ENCODE measurements around the gene CKAP4. TPM values are rescaled to one million over a fixed set of nuclear protein-coding genes. Genes with fewer than 3 reads are reported as not detected.

Gene CKAP4
- total RNA-seq, 1 experiment from 2014 or later = 108 TPM

DNA sequence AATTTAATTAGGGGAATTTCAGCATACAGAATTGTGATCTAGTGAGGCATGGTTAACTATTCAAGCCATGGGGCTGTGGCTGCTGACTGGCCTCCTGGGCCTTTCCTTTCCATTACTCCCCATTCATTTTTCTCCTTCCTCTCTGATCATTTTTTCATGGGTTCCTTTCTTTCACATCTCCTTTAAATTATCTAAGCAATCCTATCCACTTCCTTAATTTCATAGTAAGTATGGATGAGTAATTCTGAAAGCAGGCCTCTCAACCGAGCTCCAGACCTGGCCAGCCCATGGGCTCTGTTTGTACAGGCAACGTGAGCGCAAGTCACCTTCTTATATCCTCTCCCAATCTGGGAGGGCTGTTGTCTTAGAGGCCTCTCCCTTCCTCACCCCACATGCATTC lies 13.4 kb downstream of the CKAP4 start:
- no peaks in the 10 kb centered on the region for H3K27me3 Mint-ChIP-seq (ENCODE audit: unreplicated experiment)
- peak overlapping the region; percentile 46 for H3K27ac Mint-ChIP-seq (ENCODE audit: unreplicated experiment)
- no peaks in the 10 kb centered on the region for H3K9me3 Mint-ChIP-seq (ENCODE audit: low read depth, unreplicated experiment)
- TF ChIP-seq, protein P1, sequence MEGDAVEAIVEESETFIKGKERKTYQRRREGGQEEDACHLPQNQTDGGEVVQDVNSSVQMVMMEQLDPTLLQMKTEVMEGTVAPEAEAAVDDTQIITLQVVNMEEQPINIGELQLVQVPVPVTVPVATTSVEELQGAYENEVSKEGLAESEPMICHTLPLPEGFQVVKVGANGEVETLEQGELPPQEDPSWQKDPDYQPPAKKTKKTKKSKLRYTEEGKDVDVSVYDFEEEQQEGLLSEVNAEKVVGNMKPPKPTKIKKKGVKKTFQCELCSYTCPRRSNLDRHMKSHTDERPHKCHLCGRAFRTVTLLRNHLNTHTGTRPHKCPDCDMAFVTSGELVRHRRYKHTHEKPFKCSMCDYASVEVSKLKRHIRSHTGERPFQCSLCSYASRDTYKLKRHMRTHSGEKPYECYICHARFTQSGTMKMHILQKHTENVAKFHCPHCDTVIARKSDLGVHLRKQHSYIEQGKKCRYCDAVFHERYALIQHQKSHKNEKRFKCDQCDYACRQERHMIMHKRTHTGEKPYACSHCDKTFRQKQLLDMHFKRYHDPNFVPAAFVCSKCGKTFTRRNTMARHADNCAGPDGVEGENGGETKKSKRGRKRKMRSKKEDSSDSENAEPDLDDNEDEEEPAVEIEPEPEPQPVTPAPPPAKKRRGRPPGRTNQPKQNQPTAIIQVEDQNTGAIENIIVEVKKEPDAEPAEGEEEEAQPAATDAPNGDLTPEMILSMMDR (IDR thresholded peaks at IDR 0.05; ENCODE audit: unreplicated experiment) = no peak
- DNase-seq = no peak
- peaks cover 24% of the 10 kb centered on the region for H3K36me3 Mint-ChIP-seq (ENCODE audit: insufficient read depth, unreplicated experiment)
- H3K4me3 Mint-ChIP-seq (ENCODE audit: low read depth, unreplicated experiment) = no peak overlapping the region
- H3K4me1 Mint-ChIP-seq (ENCODE audit: low read depth, unreplicated experiment) = no peaks in the 10 kb centered on the region
- BruUV-seq (replicated peaks) = no TSS peak
- CTCF ChIA-PET = no interaction called here
- intact Hi-C loops (cut with micrococcal nuclease; ENCODE audit: unreplicated experiment) = no loop called here

- H3K9me3 Mint-ChIP-seq (ENCODE audit: low read depth, unreplicated experiment) = no peaks in the 10 kb centered on the region
- H3K4me3 Mint-ChIP-seq (ENCODE audit: low read depth, unreplicated experiment) = no peak overlapping the region
- intact Hi-C loops (cut with micrococcal nuclease; ENCODE audit: unreplicated experiment) = no loop called here
- peaks cover 17% of the 10 kb centered on the region for H3K36me3 Mint-ChIP-seq (ENCODE audit: insufficient read depth, unreplicated experiment)
- H3K4me1 Mint-ChIP-seq (ENCODE audit: low read depth, unreplicated experiment) = peaks cover under 1% of the 10 kb centered on the region
- TF ChIP-seq, protein P1 (IDR thresholded peaks at IDR 0.05; ENCODE audit: unreplicated experiment) = no peak
- no peak for DNase-seq
- no peak overlapping the region for H3K27ac Mint-ChIP-seq (ENCODE audit: unreplicated experiment)
- CTCF ChIA-PET = interaction anchor here (0.6 kb wide), 1 partner anchor 18 kb away, joined by 13 read pairs; no protein-coding TSS in a partner anchor
- no TSS peak for BruUV-seq (replicated peaks)
- no peaks in the 10 kb centered on the region for H3K27me3 Mint-ChIP-seq (ENCODE audit: unreplicated experiment)
These were observed 14.8 kb downstream of the CKAP4 start for GRCh38 chr12:106233011-106233410.

DNA sequence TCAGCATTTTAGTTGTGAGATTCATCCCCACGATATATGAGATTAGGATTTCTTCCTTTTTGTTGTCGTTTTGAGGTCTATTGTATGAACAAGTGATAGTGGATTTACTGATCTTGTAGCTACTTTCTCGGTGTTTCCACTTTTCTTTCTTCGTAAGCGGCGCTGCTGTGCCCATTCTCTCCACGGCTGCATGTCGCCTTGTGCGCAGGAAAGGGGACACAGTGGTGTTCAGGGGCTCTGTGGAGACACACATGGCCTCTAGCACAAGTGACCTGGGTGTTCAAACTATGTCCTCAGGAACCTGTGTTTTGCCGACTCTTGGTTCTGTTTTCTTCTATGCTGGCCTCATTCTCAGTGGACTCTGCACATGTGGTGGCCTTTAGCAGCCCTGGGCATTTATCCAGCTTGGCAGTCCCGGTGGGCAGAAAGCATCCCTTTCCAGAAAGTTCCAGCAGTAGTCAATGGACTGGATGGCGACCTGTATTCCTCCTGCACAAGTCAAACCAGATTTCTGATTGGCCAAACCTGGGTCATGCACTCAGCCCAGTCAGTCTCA lies 18.7 kb downstream of the CKAP4 start:
- H3K36me3 Mint-ChIP-seq (ENCODE audit: insufficient read depth, unreplicated experiment) = no peaks in the 10 kb centered on the region
- intact Hi-C loops (cut with micrococcal nuclease; ENCODE audit: unreplicated experiment) = loop anchor here (5.0 to 10.0 kb wide), 2 partner anchors 73 to 636 kb away; partner anchors contain the start of gene TCP11L2
- CTCF ChIA-PET = no interaction called here
- no peak overlapping the region for H3K27ac Mint-ChIP-seq (ENCODE audit: unreplicated experiment)
- peaks cover 12% of the 10 kb centered on the region for H3K4me1 Mint-ChIP-seq (ENCODE audit: low read depth, unreplicated experiment)
- TF ChIP-seq, protein P1 (IDR thresholded peaks at IDR 0.05; ENCODE audit: unreplicated experiment) = no peak
- no peak for DNase-seq
- H3K27me3 Mint-ChIP-seq (ENCODE audit: unreplicated experiment) = no peaks in the 10 kb centered on the region
- no peak overlapping the region for H3K4me3 Mint-ChIP-seq (ENCODE audit: low read depth, unreplicated experiment)
- no TSS peak for BruUV-seq (replicated peaks)
- H3K9me3 Mint-ChIP-seq (ENCODE audit: low read depth, unreplicated experiment) = no peaks in the 10 kb centered on the region

GRCh38 chr12:106228320-106228710 lies 19.5 kb downstream of the CKAP4 start:
- H3K27ac Mint-ChIP-seq (ENCODE audit: unreplicated experiment) = no peak overlapping the region
- H3K36me3 Mint-ChIP-seq (ENCODE audit: insufficient read depth, unreplicated experiment) = no peaks in the 10 kb centered on the region
- no peak for DNase-seq
- peaks cover 12% of the 10 kb centered on the region for H3K4me1 Mint-ChIP-seq (ENCODE audit: low read depth, unreplicated experiment)
- H3K4me3 Mint-ChIP-seq (ENCODE audit: low read depth, unreplicated experiment) = no peak overlapping the region
- intact Hi-C loops (cut with micrococcal nuclease; ENCODE audit: unreplicated experiment) = loop anchor here (5.0 to 10.0 kb wide), 2 partner anchors 74 to 636 kb away; partner anchors contain the start of gene TCP11L2
- H3K27me3 Mint-ChIP-seq (ENCODE audit: unreplicated experiment) = no peaks in the 10 kb centered on the region
- TF ChIP-seq, protein P1 (IDR thresholded peaks at IDR 0.05; ENCODE audit: unreplicated experiment) = no peak
- BruUV-seq (replicated peaks) = no TSS peak
- no peaks in the 10 kb centered on the region for H3K9me3 Mint-ChIP-seq (ENCODE audit: low read depth, unreplicated experiment)
- CTCF ChIA-PET = interaction anchor here (1.6 to 2.9 kb wide), 3 partner anchors 75 to 129 kb away, joined by 5 to 30 read pairs (median 17); partner anchors contain the start of gene POLR3B
